ENCODE measurements around the gene SYVN1. TPM values are rescaled to one million over a fixed set of nuclear protein-coding genes. Genes with fewer than 3 reads are reported as not detected.
A peak's percentile ranks its signal among the peaks of the same experiment; 100 is the strongest.

SYVN1 gene
- total RNA-seq, 4 donors from 2014 or later = 20.5 to 72.6 (median 51.9) TPM

- intact Hi-C loops (cut with DNase I; ENCODE audit: low total_unique reads) = loop anchor here (5.0 kb wide), 1 partner anchor 100 kb away; the partner anchor contains the start of gene ARL2
- in situ Hi-C loops (cut with MboI; ENCODE audit: low pct_ligation_motif_present in 1 of 4, low pct_unique_long_range_greater_than_20kb in 1 of 4, low sequenced_read_pairs in 3 of 4) = no loop called here
- no peaks in the 10 kb centered on the region for H3K27me3 ChIP-seq
- peak within 1 kb of the TSS; percentile 76 to 85 (median 80) for H3K27ac ChIP-seq
- H3K4me1 ChIP-seq = peaks cover 20 to 46% (median 32%) of the 10 kb centered on the region in 4 donors
- peak within 1 kb of the TSS; percentile 37 to 57 (median 51) for H3K4me3 ChIP-seq
- H3K36me3 ChIP-seq = peaks cover 0 to 11% (median 3%) of the 10 kb centered on the region in 4 donors
- H3K9me3 ChIP-seq = no peaks in the 10 kb centered on the region
- 0 to 1% methylated on average over 5 to 62 of the region's 64 CpGs for WGBS, 2 donors (ENCODE audit: low coverage in 1 of 2)
- TF ChIP-seq POLR2AphosphoS5 (IDR thresholded peaks at IDR 0.05) (peak; percentile 96 to 98 (median 97)), POLR2A (IDR thresholded peaks at IDR 0.05) (peak; percentile 91), CTCF (IDR thresholded peaks at IDR 0.05) (no peak), EP300 (IDR thresholded peaks at IDR 0.05; ENCODE audit: low read depth) (no peak)
- peak; percentile 98 for DNase-seq
These were observed 22.4 kb downstream of the SYVN1 start, which contains the start of gene TM7SF2 for GRCh38 chr11:65111744-65112545. TSS of gene TM7SF2 (plus strand) at chr11:65111872. CDS start at chr11:65112016, 144 bp downstream.

GRCh38 chr11:65111159-65111743 lies 23.1 kb downstream of the SYVN1 start:
- peaks cover 0 to 11% (median 3%) of the 10 kb centered on the region in 4 donors for H3K36me3 ChIP-seq
- no peak for DNase-seq
- H3K9me3 ChIP-seq = no peaks in the 10 kb centered on the region
- WGBS, 2 donors (ENCODE audit: low coverage in 1 of 2) = 53 to 67% methylated on average over 1 to 25 of the region's 31 CpGs
- H3K4me1 ChIP-seq = peaks cover 13 to 39% (median 25%) of the 10 kb centered on the region in 4 donors
- in situ Hi-C loops (cut with MboI; ENCODE audit: low pct_ligation_motif_present in 1 of 4, low pct_unique_long_range_greater_than_20kb in 1 of 4, low sequenced_read_pairs in 3 of 4) = no loop called here
- TF ChIP-seq POLR2A (IDR thresholded peaks at IDR 0.05) (no peak), CTCF (IDR thresholded peaks at IDR 0.05) (no peak), POLR2AphosphoS5 (IDR thresholded peaks at IDR 0.05) (no peak), EP300 (IDR thresholded peaks at IDR 0.05; ENCODE audit: low read depth) (no peak)
- no peaks in the 10 kb centered on the region for H3K27me3 ChIP-seq
- intact Hi-C loops (cut with DNase I; ENCODE audit: low total_unique reads) = loop anchor here (5.0 kb wide), 1 partner anchor 99 kb away; the partner anchor contains the start of gene ARL2
- peak overlapping the region in 2 of 4 donors; percentile 48 to 57 for H3K4me3 ChIP-seq
- H3K27ac ChIP-seq = peak overlapping the region; percentile 3 to 85 (median 80)

GRCh38 chr11:65110354-65110861 lies 23.9 kb downstream of the SYVN1 start:
- H3K4me1 ChIP-seq = peaks cover 8 to 32% (median 19%) of the 10 kb centered on the region in 4 donors
- intact Hi-C loops (cut with DNase I; ENCODE audit: low total_unique reads) (loop anchor here (5.0 kb wide), 1 partner anchor 98 kb away; the partner anchor contains the start of gene ARL2), in situ Hi-C loops (cut with MboI; ENCODE audit: low pct_ligation_motif_present in 1 of 4, low pct_unique_long_range_greater_than_20kb in 1 of 4, low sequenced_read_pairs in 3 of 4) (no loop called here)
- no peak overlapping the region for H3K4me3 ChIP-seq
- peak; percentile 94 for DNase-seq
- 11% methylated on average over 15 of the region's 18 CpGs; no CpG with 5 or more reads in 1 of the 2 donors for WGBS, 2 donors (ENCODE audit: low coverage in 1 of 2)
- TF ChIP-seq POLR2A (IDR thresholded peaks at IDR 0.05) (peak; percentile 26), POLR2AphosphoS5 (IDR thresholded peaks at IDR 0.05) (no peak), CTCF (IDR thresholded peaks at IDR 0.05) (peak; percentile 98 to 100 (median 100))
- no peaks in the 10 kb centered on the region for H3K27me3 ChIP-seq
- H3K36me3 ChIP-seq = peaks cover 0 to 11% (median 3%) of the 10 kb centered on the region in 4 donors
- H3K27ac ChIP-seq = peak overlapping the region; percentile 3 to 85 (median 80)
- H3K9me3 ChIP-seq = no peaks in the 10 kb centered on the region
